ENCODE results near the gene TMEM258. TPM values are rescaled to one million over a fixed set of nuclear protein-coding genes. Genes with fewer than 3 reads are reported as not detected.

Gene TMEM258
- total RNA-seq, 1 experiment from 2014 or later: 95.4 TPM

- no peak for DNase-seq (ENCODE audit: extremely low read depth, low read depth)
Measured at GRCh38 chr11:61745781-61746441, 46.5 kb downstream of the TMEM258 start.

GRCh38 chr11:61744609-61745156 lies 47.7 kb downstream of the TMEM258 start:
- no peak for DNase-seq (ENCODE audit: extremely low read depth, low read depth)

- no peak for DNase-seq (ENCODE audit: extremely low read depth, low read depth)
Measured at GRCh38 chr11:61744181-61744580, 48.2 kb downstream of the TMEM258 start.

- DNase-seq (ENCODE audit: extremely low read depth, low read depth): no peak
Measured at GRCh38 chr11:61743486-61744095, 48.8 kb downstream of the TMEM258 start.

- DNase-seq (ENCODE audit: extremely low read depth, low read depth): no peak
Measured at GRCh38 chr11:61742391-61742790, 50.0 kb downstream of the TMEM258 start.

GRCh38 chr11:61739966-61740365 lies 52.4 kb downstream of the TMEM258 start:
- no peak for DNase-seq (ENCODE audit: extremely low read depth, low read depth)

- no peak for DNase-seq (ENCODE audit: extremely low read depth, low read depth)
Measured at GRCh38 chr11:61739413-61739812, 53.0 kb downstream of the TMEM258 start.

Other genes starting within 250 kb of the TMEM258 start
- gene SYT7, start 211.5 kb downstream of the TMEM258 start, total RNA-seq (2014; rRNA removed; shearing (Covaris generic)): 0.29 and 0.47 TPM in 2 replicates
- gene DAGLA, start 112.2 kb downstream of the TMEM258 start, total RNA-seq (2014; rRNA removed; shearing (Covaris generic)): 0.52 TPM in 2 replicates
- gene MYRF, start 40.0 kb downstream of the TMEM258 start, total RNA-seq (2014; rRNA removed; shearing (Covaris generic)): 0.30 and 0.35 TPM in 2 replicates
- 19.3 and 21.3 TPM in 2 replicates for gene FEN1, start 312 bp upstream of the TMEM258 start, total RNA-seq (2014; rRNA removed; shearing (Covaris generic))
- 89.8 and 95.9 TPM in 2 replicates for gene FADS1, start 24.4 kb upstream of the TMEM258 start, total RNA-seq (2014; rRNA removed; shearing (Covaris generic))
- gene FADS2, start 35.7 kb upstream of the TMEM258 start, total RNA-seq (2014; rRNA removed; shearing (Covaris generic)): 19.3 and 23.1 TPM in 2 replicates
- gene FADS3, start 98.9 kb upstream of the TMEM258 start, total RNA-seq (2014; rRNA removed; shearing (Covaris generic)): 16.8 and 27.7 TPM in 2 replicates
- 3.2 and 4.6 TPM in 2 replicates for gene RAB3IL1, start 125.0 kb upstream of the TMEM258 start, total RNA-seq (2014; rRNA removed; shearing (Covaris generic))
- 10.7 and 11.0 TPM in 2 replicates for gene BEST1, start 157.8 kb upstream of the TMEM258 start, total RNA-seq (2014; rRNA removed; shearing (Covaris generic))
- gene FTH1, start 175.0 kb upstream of the TMEM258 start, total RNA-seq (2014; rRNA removed; shearing (Covaris generic)): 2,410 TPM in 2 replicates

All from NCI-H460 (cell line).